K562 (cell line): ENCODE data around the gene NDUFS5. TPM values are rescaled to one million over a fixed set of nuclear protein-coding genes. Genes with fewer than 3 reads are reported as not detected.

ENCODE experiments used
- CHD1 ChIP-seq: fragments of 200-600 bp; sonication (generic); IDR thresholded peaks from one replicate; pipeline ENCODE4 v1.6.1; 2012; ENCODE audit warnings: mild to moderate bottlenecking, moderate library complexity, low read length, inconsistent platforms
- KLF10 ChIP-seq: fragments of 250-450 bp; sonication (Bioruptor Pico); IDR thresholded peaks from 2 replicates; pipeline ENCODE4 v1.6.1; 2021; ENCODE audit warnings: matching md5 sums
- REST ChIP-seq, 2 experiments: fragments of 450-650 bp; formaldehyde crosslinking in 1 of 2; IDR thresholded peaks; 2 replicates each; pipeline versions ENCODE4 v1.4.0 to v1.6.1; 2014 to 2020; ENCODE audit warnings: mild to moderate bottlenecking in 2 of 2, borderline replicate concordance in 1 of 2, low read depth in 1 of 2
- polyA plus RNA-seq, 8 experiments: library from polyadenylated mRNA; depleted of rRNA in 4 of 8; stranded (reverse) in 5 of 8; unstranded in 3 of 8; fragments of >200 nt; fragmentation: Nextera tagmentation in 2 of 8; fragmentation: Illumina TruSeq in 1 of 8; extraction: Ambion mirVana in 2 of 8; extraction: Trizol in 1 of 8; gene quantifications; 2 replicates each; pipeline versions ENCODE4 v1.2.1 to v1.2.3, GENCODE V29; 2011 to 2014; ENCODE audit warnings: inconsistent platforms in 1 of 8, missing spikeins in 1 of 8
- total RNA-seq, 7 experiments: library from RNA; depleted of rRNA in 6 of 7; stranded (reverse); fragments of >200 nt in 6 of 7; fragmentation: Illumina TruSeq in 2 of 7; extraction: Trizol in 2 of 7; gene quantifications; 2 replicates each; pipeline versions ENCODE4 v1.2.1 to v1.2.3, GENCODE V29; 2011 to 2021; ENCODE audit warnings: low replicate concordance in 1 of 7

Gene NDUFS5
- total and polyA plus RNA-seq, 9 of the 15 experiments (the other 6 are each of a cell fraction or from before 2014, with no cell fraction given), result 499 to 2,737 (median 1,281) TPM

- TF ChIP-seq KLF10 (CRISPR knock-in tag) (no peak), REST (IDR thresholded peaks at IDR 0.05; ENCODE audit: borderline replicate concordance) (peak; percentile 35; the same call in 1 of the 2 replicates), REST (CRISPR knock-in tag; IDR thresholded peaks at IDR 0.05; ENCODE audit: low read depth) (peak; percentile 83), CHD1 (peak; percentile 61)
- TF ChIP-seq, all 486 proteins: peak for 164
Observed at GRCh38 chr1:38990738-38991637, 35.2 kb upstream of the NDUFS5 start, which contains the start of gene AKIRIN1 (continued).
